NB4 (cell line): ENCODE measurements around the gene PNMT.
A peak's percentile ranks its signal among the peaks of the same experiment; 100 is the strongest.

Experiments
- DNase-seq: peaks from one replicate; pipeline ENCODE4 v3.0.0; 2010; ENCODE audit warnings: low read depth
- H3K4me3 ChIP-seq: one replicate; pipeline ENCODE4 v1.5.1; 2011; ENCODE audit warnings: mild to moderate bottlenecking, low read depth, low read length, moderate library complexity
- MYC ChIP-seq: IDR thresholded peaks from 2 replicates; pipeline ENCODE4 v1.6.1; 2011; ENCODE audit warnings: low read depth, low read length
- POLR2A ChIP-seq: IDR thresholded peaks from 2 replicates; pipeline ENCODE4 v1.6.1; 2011; ENCODE audit warnings: mild to moderate bottlenecking; ENCODE audit not compliant: insufficient read length; ENCODE audit errors: extremely low read depth
- TF ChIP-seq, protein P1 (sequence below): IDR thresholded peaks from 2 replicates; pipeline ENCODE4 v1.6.1; 2011; ENCODE audit warnings: low read depth, low read length
- TF ChIP-seq, protein P2 (sequence below): IDR thresholded peaks from one replicate; pipeline ENCODE4 v1.5.1; 2012; ENCODE audit warnings: low read depth, low read length

Gene PNMT

GRCh38 chr17:39667262-39667944, 850 bp upstream of the PNMT start:
- peak; percentile 76 for DNase-seq
- peak overlapping the region; percentile 28 for H3K4me3 ChIP-seq
- TF ChIP-seq, protein P1, sequence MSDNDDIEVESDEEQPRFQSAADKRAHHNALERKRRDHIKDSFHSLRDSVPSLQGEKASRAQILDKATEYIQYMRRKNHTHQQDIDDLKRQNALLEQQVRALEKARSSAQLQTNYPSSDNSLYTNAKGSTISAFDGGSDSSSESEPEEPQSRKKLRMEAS, result no peak
- no peak for TF ChIP-seq MYC
- TF ChIP-seq, protein P2, sequence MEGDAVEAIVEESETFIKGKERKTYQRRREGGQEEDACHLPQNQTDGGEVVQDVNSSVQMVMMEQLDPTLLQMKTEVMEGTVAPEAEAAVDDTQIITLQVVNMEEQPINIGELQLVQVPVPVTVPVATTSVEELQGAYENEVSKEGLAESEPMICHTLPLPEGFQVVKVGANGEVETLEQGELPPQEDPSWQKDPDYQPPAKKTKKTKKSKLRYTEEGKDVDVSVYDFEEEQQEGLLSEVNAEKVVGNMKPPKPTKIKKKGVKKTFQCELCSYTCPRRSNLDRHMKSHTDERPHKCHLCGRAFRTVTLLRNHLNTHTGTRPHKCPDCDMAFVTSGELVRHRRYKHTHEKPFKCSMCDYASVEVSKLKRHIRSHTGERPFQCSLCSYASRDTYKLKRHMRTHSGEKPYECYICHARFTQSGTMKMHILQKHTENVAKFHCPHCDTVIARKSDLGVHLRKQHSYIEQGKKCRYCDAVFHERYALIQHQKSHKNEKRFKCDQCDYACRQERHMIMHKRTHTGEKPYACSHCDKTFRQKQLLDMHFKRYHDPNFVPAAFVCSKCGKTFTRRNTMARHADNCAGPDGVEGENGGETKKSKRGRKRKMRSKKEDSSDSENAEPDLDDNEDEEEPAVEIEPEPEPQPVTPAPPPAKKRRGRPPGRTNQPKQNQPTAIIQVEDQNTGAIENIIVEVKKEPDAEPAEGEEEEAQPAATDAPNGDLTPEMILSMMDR, result no peak
- TF ChIP-seq POLR2A, result no peak

- no peak for DNase-seq
Measured at GRCh38 chr17:39669897-39670735, 1.9 kb downstream of the PNMT start.

DNA sequence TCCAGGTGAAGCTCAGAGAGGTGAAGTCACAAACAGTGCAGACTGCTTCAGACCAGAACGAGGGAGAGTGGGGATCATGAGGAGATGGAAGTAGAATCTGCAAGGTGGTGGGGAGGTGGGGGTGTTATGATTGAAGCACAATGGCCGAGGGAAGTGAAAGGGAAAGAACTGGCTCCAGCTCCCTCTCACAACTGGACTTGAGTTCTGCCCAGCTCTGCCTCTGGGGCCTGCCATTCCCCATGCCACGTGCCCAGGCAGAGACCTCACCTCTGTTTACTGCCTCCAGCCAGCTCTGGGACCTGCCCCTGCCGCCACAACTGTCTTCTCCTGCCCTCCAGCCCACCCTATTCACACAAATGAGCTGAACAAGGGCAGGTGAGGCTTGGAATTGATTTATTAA, 2.5 kb downstream of the PNMT start:
- TF ChIP-seq POLR2A, result no peak
- H3K4me3 ChIP-seq, result no peak overlapping the region
- DNase-seq, result no peak

More at GRCh38 chr17:39669897-39670735, 1.9 kb downstream of the PNMT start:
- TF ChIP-seq, protein P1, result no peak
- TF ChIP-seq, protein P2, result no peak
- TF ChIP-seq MYC, result no peak
- TF ChIP-seq POLR2A, result no peak
- H3K4me3 ChIP-seq, result no peak overlapping the region

- no peak overlapping the region for H3K4me3 ChIP-seq
- peak; percentile 67 for DNase-seq
- TF ChIP-seq, protein P2, result peak; percentile 84
- TF ChIP-seq POLR2A, result no peak
Measured at GRCh38 chr17:39671651-39672521, 3.6 kb downstream of the PNMT start.

DNA sequence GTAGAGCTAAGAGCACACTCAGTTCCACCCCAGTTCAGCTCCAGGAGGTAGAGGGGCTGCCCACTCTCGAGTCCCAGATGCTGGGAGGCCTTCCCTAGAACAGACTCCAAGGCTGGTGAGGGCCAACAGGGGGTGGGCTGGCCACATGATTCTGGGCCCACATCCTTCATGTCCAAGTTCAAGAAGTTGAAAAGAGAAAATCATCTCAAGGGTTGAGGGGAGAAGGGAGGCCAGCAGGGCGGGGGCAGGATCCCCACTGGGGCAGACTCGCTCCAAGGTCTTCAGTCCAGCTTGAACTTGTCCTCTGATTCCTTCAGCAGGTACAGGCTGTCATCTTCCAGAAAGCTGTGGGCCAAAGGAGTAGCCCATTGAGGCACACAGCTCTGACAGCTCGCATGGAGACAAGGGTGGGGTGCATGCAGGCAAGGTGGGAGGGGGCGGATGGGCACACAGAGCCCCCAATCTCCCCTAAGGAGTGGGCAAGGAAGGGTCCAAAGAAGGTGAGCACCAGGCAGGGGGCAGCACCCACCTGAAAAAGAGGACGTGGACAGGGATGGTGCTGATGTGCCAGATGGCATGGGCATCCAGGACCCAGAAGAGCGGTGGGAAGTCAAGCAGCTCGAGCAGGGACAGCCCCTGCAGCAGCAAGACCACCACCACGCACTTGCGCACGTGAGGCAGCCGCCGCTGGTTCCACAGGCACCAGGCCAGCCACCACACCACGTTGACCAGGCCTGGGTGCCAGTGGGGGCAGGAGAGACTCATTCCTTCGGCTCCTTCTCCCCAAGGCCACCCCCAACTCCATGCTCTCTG, 4.5 kb downstream of the PNMT start:
- TF ChIP-seq, protein P1, result no peak
- TF ChIP-seq, protein P2, result no peak
- TF ChIP-seq POLR2A, result no peak
- TF ChIP-seq MYC, result no peak
- H3K4me3 ChIP-seq, result no peak overlapping the region
- no peak for DNase-seq
